Fibroblast of peridontal ligament (primary cell): ENCODE results near the gene SPATA33.
"Not testable (repeated sequence)": the region's sequence is repeated elsewhere in the genome, so short reads cannot be mapped to it uniquely, and the experiment has no call there.

Experiments
- DNase-seq: peaks from one replicate; pipeline ENCODE4 v3.0.0-alpha.2; 2010; ENCODE audit errors: extremely low read depth

Gene SPATA33

DNA sequence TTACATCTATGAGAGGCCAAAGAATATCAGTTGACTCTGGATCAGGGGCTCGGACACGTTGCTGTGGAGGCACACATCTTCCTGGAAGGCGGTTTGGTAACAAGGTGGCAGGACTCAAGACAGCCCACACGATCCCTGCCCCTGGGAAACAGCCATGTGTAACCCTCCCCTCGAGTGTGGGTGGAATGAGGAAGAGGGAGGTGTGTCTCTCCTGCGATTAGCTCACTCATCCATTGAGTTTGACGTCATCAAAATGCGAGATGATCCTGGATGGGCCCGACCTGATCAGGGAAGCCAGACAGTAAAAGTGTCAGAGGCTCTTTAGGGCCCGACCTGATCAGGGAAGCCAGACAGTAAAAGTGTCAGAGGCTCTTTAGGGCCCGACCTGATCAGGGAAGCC, 6.6 kb downstream of the SPATA33 start:
- not testable (repeated sequence) for DNase-seq

DNA sequence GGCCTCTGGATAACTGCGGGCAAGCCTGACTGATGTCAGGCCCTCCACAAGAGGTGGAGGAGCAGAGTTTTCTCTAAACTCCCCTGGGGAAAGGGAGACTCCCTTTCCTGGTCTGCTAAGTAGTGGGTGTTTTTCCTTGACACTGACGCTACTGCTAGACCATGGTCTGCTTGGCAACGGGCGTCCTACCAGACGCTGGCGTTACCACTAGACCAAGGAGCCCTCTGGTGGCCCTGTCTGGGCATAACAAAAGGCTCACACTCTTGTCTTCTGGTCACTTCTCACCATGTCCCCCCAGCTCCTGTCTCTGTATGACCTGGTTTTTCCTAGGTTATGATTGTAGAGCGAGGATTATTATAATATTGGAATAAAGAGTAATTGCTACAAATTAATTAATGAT, 9.4 kb downstream of the SPATA33 start:
- DNase-seq: peak; percentile 18

DNA sequence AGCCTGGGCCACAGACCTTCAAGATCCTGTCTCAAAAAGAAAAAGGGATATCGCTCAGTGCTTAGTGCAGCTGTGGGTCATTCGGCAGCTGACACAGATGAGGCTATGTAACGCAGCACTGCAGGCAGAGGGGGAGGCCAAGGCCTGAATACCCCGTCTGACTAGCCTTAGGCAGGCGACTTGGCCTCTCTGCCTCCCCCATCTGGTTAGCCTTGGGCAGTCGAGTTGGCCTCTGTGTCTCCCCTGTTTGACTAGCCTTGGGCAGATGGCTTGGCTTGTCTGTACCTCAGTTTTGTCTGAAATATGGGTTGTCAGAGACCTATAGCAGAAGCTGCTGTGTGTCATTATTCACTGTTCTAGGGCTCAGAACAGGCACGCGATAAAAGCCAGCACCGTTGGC, 10.0 kb downstream of the SPATA33 start:
- no peak for DNase-seq

DNA sequence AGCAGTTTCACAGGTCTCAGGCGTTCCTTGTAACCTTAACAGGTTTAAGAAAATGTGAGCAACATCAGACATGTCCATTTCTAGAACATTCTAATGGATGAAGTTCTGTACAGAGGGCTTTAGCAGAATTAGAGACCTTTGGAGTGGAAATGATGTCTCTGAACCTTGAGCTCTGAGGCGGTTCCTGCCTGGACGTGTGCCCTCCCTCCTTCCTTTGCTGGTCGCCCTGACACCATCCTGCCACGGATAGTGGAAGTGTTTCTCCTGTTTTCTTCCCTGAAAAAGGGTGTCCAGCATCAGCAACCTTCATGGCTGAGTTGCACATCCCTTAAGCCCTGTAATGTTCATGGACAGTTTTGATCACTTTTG, 11.1 kb downstream of the SPATA33 start:
- no peak for DNase-seq

DNA sequence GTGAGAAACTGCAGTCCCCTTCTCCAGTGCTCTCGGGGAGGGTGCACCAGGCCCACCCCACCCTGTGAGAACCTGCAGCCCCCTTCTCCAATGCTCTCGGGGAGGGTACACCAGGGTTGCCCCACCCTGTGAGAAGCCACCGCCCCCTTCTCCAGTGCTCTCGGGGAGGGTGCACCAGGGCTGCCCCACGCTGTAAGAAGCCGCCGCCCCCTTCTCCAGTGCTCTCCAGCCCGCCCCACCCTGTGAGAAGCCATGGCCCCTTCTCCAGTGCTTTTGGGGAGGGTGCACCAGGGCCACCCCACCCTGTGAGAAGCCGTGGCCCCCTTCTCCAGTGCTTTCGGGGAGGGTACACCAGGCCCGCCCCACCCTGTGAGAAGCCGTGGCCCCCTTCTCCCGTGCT, 12.1 kb downstream of the SPATA33 start:
- no peak for DNase-seq

DNA sequence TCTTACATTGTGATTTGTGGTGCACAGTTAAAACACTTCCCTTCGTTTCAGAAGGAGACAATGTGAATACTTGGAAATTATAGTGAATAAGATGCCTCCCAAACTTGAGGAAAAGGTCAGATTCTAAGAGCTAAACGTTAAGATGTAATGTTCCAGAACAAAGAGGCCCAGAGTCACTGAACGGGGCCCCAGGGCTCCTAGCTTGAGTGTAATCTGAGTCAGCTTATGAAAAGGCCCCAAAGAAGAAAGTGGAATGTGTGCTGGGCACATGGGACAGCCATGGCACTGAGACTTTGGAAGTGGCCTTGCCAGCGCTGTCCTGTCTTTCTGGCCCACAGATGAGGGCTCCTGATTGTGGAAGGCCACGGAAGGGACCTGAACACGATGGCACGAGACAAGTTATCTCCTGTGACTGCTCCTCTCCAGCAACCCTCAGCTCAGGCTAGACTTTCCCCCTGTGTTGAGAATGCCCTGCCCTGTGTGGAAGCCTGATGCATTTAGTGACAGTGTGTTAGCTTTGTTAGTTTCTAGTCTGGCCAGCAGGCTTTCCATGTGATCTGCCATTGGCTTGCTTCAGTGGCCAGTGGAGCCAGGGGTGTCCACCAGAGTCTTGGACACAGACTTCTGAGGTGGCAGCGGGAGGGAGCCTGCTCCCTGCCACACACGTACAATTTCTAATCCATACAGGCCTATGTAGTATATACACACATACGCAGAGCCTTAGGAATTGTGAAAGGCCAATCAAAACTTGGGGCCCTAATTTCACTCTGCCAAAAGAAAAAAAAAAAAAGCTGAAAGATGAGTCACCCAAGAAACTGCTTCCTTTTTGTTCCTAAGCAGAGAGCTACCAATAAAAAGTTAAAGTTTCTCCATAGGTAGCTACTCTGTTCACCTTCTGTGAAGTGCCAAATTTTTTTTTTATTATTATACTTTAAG, 13.1 kb downstream of the SPATA33 start:
- peak; percentile 58 for DNase-seq

DNA sequence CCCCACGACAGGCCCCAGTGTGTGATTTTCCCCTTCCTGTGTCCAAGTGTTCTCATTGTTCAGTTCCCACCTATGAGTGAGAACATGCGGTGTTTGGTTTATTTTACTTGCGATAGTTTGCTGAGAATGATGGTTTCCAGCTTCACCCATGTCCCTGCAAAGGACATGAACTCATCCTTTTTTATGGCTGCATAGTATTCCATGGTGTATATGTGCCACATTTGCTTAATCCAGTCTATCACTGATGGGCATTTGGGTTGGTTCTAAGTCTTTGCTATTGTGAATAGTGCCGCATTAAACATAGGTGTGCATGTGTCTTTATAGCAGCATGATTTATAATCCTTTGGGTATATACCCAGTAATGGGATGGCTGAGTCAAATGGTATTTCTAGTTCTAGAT, 13.9 kb downstream of the SPATA33 start:
- not testable (repeated sequence) for DNase-seq

DNA sequence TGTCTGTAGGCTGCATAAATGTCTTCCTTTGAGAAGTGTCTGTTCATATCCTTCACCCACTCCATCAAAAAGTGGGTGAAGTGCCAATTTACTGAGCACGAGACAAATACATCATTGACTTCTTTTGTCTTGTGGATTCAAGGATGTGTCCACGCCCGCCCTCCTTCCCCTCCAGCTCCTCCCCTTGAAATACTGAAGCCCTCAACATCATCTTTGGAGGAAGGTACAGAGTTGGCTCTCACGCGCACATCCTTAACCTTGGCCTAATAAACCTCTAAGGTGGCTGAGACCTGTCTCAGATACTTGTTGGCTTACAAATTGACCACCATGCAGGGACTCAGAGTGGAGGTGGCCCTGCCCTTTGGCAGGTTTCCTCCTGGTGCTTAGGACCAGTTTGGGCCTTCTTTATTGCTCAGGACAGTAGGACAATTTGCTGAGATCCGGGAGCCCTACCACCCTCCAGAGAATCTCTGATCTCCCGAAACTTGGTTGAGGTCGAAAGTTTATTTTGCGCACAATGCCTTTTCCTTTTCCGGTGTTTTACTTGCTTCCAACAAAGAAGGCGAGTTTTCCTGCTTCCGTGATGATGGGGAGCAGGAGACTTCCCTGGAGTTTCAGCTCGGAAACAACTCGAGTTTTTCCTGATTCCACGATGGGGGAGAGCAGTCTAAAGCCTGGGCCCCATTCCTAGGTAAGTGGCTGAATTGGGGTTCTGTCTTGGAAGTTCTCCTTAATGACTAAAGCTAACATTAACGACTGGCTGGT, 14.7 kb downstream of the SPATA33 start:
- DNase-seq: no peak

DNA sequence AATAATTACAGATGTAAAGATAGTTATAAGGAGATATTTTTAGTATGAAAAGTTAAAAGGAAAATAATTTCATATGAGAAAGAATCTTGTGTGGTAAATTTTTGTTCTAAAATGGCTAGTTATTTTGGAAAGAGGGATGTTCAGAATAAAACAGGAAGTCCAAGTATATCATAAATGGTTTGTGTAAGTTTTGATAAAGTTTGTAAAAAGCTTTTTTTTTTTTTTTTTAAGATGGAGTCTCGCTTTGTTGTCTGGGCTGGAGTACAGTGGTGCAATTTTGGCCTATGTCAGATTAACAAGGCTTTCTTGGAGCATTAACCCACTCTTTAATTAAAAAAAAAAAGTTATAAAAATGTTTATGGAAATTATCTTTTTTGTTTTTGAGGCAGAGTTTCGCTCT, 20.6 kb downstream of the SPATA33 start:
- DNase-seq: no peak

DNA sequence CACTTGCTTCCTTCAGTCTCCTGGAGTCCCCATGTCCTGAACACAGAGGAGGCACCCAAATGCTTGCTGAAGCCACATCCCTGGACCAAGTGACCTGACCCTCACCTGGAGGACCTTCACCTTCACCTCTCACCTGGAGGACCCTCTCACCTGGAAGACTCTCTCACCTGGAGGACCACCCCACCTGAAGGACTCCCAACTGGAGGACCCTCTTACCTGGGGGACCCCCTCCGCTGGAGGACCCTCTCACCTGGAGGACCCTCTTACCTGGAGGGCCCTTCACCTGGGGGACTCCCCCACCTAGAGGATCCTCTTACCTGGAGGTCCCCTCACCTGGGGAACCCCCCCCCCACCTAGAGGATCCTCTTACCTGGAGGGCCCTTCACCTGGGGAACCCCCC, 28.3 kb downstream of the SPATA33 start:
- DNase-seq: no peak

DNA sequence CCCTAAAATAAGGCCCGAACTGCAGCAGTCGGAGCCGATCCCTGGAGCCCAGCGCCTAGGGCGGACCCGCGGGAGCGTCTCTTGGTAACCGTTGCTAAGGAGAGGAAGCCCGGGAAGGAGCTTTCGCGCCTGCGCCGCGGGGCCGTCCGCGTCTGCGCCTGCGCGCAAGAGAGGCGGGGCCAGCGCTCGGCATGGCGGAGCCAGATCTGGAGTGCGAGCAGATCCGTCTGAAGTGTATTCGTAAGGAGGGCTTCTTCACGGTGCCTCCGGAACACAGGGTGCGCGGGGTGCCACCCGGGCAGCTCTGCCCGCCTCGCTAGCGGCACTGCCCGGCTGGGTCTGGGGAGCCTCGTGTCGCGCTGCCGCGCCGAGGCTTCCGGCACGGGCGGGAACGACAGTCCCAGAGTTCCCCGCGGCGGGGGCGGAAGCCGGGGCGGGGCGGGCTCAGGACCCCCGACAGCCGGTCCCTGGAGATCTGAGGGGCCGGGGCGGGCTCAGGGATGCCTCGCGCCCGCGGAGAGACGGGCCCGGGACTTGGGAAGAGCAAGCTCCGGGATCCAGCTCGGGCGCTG, 29.0 kb downstream of the SPATA33 start, which contains the start of gene CDK10:
TSS of gene CDK10 (plus strand) at position 170 of the 572 bp plus-strand sequence. CDS start at position 192, 22 bp downstream.
- peak; percentile 84 for DNase-seq

DNA sequence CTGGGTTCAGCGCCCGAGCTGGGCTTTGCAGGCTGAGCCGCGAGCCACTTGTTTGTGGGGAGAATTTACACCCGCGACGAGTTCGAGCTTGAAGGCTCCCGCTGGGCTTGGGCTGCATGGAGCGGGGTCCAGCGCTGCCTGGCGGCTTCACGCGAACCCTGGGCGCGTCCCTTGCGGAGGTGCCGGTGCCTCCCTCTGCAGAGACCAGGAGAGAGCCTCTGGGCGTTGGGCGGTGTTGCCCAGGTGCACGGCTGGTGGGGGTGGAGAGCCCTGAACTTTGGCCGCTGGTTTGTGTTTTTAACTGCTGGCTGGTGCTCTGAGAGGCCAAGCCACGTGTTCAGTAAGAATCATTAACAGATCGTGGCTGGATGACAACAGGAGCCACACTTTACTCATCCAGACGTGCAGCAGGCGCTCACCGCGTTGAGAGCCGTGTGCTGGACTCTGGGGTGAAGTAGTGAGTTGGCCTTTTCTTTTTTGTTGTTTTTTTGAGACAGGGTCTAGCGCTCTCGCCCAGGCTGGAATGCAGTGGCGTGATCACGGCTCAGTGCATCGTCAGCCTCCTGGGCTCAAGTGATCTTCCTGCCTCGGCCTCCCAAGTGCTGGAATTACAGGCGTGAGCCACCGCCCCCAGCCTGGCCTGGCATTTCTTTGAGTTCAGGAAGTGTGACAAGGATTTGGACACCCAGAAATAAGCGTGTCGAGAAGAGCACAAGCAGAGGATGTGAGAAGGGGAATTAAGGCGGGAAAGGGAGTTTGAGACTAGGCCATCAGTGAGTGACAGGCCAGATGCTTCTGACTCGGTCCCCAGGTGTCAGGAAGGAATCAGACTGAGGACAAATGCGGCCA, 29.7 kb downstream of the SPATA33 start:
- DNase-seq: peak; percentile 26

DNA sequence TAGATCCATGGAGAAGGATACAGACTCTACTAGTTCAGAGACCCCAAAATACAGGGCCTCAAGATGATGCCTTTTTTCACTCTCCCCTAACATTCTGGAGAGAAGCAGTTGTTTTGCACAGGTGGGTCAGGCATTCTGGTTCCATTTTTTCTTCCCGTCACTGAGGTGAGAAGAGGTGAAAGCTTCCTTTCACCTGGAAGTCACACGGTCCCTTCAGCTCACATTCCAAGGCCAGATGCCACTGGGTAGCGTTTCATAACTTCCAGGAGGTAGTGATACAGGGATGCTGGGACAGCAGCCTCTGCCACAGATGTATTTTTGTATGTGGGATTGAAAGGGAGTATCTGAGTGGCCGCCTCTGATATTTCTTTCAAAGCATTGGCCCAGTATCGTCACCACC, 30.8 kb downstream of the SPATA33 start:
- DNase-seq: no peak

DNA sequence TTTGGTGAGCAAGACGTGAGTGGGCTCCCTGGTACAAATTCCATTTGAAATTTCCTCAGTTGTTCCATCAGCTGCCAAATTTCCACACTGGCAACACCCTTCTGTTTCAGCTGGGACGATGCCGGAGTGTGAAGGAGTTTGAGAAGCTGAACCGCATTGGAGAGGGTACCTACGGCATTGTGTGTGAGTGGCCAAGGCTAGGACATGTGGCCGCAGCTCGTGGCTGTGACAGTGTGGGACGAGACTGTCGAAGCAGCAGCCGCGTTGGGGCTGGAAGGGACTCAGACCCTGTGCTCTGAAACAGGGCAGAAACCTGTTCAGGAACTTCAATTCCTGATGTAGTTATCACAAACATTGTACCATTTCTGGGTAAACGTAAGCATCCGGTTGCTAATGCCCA, 31.5 kb downstream of the SPATA33 start:
- no peak for DNase-seq

DNA sequence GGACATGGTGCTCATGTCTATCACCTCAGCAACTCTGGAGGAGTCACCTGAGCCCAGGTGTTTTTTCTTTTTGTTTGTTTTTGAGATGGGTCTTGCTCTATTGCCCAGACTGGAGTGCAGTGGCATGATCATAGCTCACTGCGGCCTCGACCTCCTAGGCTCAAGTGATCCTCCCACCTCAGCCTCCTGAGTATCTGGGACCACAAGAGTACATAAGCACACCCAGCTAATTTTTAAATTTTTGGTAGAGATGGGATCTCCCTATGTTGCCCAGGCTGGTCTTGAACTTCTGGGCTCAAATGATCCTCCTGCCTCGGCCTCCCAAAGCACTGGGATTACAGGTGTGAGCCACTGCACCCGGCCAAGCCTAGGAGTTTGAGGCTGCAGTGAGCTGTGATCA, 32.0 kb downstream of the SPATA33 start:
- not testable (repeated sequence) for DNase-seq

DNA sequence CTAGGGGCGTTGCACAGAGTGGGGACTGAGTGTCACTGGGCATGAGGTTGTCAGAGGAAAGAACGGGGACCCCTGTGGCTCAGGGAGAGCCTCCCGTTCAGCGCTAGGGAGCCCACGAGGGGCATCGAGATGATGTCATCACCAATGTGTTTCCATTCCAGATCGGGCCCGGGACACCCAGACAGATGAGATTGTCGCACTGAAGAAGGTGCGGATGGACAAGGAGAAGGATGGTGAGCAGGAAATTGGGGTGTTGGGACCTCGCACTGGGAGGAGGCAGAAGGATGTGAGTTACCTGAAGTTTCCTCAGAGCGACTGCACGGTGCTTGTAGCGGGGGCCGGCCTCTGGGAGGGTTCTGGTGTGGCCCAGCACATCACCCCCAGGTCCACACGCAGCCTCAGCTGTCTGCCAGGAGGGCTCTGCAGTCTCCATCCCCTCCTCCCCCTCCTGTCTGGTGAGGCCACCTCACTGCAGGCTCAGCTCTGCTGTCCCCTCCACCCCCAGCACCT, 32.8 kb downstream of the SPATA33 start:
- DNase-seq: no peak

DNA sequence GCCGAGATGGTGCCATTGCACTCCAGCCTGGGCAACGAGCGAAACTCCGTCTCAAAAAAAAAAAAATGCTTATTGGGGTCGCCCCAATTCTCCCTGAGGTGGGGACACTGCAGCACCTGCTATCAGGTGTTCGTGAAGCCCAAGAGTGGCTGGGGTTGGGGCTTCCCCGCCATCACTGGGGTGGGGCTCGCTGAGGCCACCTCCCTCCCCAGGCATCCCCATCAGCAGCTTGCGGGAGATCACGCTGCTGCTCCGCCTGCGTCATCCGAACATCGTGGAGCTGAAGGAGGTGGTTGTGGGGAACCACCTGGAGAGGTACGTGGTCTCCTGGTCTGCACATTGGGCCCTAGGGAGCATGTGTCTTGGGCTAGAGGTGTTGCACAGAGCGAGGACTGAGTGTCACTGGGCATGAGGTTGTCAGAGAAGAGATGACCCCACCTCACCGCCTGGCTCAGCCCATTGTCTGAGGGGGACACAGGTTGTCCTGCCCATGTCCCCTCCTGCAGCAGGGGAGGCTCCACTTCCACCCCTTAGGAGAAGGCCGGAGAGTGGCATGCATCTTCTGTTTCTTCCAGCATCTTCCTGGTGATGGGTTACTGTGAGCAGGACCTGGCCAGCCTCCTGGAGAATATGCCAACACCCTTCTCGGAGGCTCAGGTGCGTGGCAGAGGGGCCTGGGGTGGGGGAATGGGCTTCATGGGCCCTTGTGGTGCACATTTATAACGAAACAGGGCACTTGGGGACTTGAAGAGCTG, 33.8 kb downstream of the SPATA33 start:
- DNase-seq: no peak

DNA sequence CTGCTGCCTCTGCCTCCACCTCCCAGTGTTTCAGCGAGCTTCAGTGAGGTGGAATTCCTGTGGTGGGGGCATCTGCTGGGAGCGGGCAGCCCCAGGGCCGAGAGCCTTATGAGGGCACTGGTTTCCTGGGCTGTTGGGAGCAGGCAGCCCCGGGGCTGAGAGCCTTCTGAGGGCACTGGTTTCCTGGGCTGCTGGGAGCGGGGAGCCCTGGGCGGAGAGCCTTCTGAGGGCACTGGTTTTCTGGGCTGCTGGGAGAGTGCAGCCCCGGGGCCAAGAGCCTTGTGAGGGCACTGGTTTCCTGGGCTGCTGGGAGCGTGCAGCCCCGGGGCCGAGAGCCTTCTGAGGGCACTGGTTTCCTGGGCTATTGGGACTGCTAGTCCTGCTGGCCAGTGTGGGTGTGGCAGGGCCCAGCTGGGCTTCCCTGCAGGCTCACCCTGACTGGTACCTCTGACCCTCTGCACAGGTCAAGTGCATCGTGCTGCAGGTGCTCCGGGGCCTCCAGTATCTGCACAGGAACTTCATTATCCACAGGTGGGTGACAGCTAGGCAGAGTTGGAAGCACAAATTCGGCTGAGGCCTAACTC, 34.4 kb downstream of the SPATA33 start:
- DNase-seq: no peak

DNA sequence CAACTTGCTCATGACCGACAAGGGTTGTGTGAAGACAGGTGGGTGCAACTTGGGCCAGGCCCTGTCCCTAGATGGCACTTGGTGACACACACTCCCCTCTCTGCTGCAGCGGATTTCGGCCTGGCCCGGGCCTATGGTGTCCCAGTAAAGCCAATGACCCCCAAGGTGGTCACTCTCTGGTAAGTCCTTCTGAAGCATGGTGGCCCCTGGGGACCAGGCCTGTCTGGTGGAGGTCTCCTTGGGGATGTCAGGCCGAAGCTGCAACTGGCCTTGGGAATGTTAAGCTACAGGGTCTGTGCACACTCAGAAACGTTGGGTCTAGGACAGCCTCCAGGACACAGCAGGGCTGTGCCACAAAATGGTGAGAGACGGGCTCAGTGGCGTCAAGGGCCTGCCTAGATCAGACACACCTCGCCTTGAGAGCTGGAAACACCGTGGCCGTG, 35.7 kb downstream of the SPATA33 start:
- DNase-seq: no peak
